Caki2 (cell line): Measurements from ENCODE around the gene CIAO2B. TPM values are rescaled to one million over a fixed set of nuclear protein-coding genes. Genes with fewer than 3 reads are reported as not detected.
A peak's percentile ranks its signal among the peaks of the same experiment; 100 is the strongest.
"Not testable (repeated sequence)": the region's sequence is repeated elsewhere in the genome, so short reads cannot be mapped to it uniquely, and the experiment has no call there.

ENCODE experiments used
- DNase-seq: peaks from one replicate; pipeline ENCODE4 v3.0.0-alpha.2; 2015; ENCODE audit warnings: low read depth
- in situ Hi-C: cut with HindIII; loops from 2 replicates; pipeline ENCODE4 v1.10.0; 2016; ENCODE audit warnings: low sequenced_read_pairs, low pct_unique_long_range_greater_than_20kb, mixed read lengths
- total RNA-seq: library from RNA; depleted of rRNA; stranded (reverse); fragments of >200 nt; shearing (Covaris generic); gene quantifications from 2 replicates; pipeline ENCODE4 v1.2.3, GENCODE V29; 2014; ENCODE audit warnings: low replicate concordance

The CIAO2B gene
- total RNA-seq, 1 experiment from 2014 or later, result 225 TPM

DNA sequence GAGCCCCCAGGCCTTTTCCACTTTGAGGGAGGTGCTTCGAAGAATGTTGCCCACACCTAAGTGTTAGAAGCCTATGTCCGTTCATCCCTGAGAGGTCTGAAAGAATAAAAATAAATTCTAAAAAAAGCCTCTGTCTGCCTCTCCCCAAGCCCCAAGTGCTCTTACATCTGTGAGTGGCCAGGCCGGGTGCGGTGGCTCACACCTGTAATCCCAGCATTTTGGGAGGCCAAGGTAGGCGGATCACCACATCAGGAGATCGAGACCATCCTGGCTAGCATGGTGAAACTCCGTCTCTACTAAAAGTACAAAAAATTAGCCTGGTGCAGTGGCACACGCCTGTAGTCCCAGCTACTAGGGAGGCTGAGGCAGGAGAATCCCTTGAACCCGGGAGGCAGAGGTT is 10.8 kb upstream of the CIAO2B start:
- in situ Hi-C loops, DNase-seq: not testable (repeated sequence)

DNA sequence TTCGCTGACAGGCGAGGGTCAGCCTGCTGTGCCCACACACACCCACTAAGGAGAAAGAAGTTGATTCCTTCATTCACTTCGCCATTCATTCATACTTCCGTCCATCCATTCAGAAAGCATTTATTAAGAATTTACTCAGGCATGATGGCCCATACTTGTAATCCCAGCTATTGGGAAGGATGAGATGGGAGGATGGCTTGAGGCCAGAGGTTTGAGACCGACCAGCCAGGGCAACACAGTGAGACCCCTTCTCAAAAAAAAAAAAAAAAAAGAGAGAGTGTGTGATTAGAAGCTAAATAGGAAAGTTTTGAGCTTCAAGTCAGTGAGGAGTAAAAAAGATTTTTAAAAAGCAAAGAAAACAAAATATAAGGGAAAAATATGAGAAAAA is 9.8 kb upstream of the CIAO2B start:
- in situ Hi-C loops, result no loop called here
- no peak for DNase-seq

DNA sequence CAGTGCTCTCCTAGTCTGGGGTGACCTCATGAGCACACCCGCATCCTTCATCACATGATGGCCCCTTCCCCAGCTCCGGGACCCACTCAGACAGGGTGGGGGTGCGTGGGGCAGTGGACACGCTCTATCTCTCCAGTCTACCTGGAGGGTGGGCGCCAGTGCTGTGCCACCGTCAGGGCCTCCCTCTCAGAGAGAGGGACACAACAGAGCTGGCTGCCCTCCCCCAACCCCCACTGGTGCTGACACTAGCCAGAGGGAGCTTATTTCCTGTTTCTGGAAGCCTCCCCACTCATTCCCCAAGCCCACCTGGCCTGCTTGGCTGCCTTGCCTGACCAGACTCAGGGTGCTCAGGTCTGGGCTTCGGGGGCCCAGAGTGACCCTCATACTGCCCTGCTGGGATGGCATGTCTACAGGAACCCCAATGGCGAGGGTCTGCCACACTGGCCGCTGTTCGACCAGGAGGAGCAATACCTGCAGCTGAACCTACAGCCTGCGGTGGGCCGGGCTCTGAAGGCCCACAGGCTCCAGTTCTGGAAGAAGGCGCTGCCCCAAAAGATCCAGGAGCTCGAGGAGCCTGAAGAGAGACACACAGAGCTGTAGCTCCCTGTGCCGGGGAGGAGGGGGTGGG is 9.3 kb upstream of the CIAO2B start:
- DNase-seq, result no peak
- in situ Hi-C loops, result no loop called here

DNA sequence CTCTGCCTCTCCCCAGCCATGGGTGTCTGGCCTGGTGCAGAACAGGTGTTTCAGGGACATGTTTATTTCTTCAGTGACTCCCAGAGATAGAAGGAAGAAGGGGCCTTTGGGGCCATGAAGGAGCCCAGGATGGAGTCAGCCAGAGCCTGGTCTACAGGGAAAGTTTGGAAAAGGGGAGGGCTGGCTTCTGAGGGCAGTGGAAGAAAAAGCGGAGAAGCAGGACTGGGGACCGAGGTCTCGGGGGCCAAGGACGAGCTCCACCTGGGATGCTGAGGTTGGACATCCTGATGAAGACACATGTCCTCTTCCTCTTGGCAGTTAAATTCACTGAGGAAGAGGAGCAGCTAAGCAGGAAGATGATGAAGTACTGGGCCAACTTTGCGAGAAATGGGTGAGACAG is 8.8 kb upstream of the CIAO2B start:
- in situ Hi-C loops, result no loop called here
- DNase-seq, result no peak

DNA sequence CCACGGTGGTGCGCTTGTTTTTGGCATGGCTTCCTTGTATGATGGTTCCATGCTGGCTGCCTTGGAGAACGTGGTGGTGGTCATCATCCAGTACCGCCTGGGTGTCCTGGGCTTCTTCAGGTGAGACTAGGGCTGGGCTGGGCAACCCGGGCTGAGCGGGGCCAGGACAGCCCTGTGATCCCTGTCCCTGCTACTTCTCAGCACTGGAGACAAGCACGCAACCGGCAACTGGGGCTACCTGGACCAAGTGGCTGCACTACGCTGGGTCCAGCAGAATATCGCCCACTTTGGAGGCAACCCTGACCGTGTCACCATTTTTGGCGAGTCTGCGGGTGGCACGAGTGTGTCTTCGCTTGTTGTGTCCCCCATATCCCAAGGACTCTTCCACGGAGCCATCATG is 6.0 kb upstream of the CIAO2B start:
- DNase-seq, result no peak
- in situ Hi-C loops, result no loop called here

DNA sequence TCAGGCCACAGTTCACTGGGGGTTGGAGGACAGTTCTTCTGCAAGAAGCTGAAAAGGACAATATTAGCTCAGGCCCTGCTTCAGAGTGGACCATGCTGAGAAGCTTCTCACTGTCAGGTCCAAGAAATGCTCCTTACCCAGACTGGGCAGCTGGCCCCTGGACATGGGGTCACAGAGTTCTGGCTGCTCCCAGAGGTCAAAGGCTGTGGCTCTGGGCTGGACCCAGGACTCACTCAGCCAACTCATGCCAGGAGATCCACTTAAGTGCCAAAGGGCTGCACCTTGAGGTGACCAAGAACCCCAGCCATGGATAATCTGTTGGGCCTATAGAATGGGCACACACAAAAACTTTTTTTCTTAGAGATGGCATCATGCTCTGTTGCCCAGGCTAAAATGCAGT is 5.2 kb upstream of the CIAO2B start:
- in situ Hi-C loops, result no loop called here
- no peak for DNase-seq

DNA sequence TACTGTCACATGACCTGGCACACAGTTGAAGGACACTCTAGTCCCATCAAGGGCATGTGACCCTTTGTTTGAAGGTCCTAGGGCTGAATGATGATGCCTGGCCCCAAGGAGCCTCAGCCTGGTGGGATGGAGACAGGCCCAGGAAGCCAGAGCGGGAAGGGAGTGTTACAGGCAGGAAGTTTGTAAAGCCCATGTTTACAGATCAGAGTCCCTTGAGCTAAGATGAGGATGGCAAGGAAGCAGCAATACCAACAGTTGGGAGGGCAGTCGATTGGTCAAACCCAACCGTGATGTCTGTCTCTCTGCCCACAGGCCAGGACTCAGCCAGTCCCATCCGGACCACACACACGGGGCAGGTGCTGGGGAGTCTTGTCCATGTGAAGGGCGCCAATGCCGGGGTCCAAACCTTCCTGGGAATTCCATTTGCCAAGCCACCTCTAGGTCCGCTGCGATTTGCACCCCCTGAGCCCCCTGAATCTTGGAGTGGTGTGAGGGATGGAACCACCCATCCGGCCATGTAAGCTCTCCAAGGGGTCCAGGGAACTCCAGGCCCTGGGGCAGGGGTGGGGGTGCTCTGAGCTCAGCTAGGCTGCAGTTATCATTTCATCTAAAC is 3.6 kb upstream of the CIAO2B start:
- DNase-seq, result no peak
- in situ Hi-C loops, result no loop called here

DNA sequence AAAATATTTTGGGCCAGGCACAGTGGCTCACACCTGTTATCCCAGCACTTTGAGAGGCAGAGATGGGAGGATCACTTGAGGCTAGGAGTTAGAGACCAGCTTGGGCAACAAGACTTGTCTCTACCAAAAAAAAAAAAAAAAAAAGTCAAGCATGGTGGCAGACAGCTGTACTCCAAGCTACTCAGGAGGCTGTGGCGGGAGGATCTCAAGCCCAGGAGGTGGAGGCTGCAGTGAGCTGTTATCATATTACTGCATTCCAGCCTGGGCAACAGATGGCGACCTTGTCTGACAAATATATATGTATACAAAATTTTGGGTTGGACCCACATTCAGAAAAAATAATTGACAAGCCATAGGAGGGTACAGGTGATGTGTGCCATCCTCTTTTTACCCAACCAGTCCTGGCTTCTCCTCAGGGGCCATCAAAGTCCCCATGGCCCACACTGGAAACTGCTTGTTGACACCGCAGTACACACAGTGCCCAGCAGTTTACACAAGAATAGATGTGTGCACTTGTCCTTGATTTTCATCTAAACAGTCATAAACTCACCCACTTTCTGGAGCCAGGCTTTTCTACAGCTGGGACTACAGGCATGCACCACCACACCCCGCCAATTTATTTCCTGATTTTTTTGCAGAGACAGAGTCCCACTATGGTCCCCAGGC is 2.8 kb upstream of the CIAO2B start:
- in situ Hi-C loops, result no loop called here
- no peak for DNase-seq

DNA sequence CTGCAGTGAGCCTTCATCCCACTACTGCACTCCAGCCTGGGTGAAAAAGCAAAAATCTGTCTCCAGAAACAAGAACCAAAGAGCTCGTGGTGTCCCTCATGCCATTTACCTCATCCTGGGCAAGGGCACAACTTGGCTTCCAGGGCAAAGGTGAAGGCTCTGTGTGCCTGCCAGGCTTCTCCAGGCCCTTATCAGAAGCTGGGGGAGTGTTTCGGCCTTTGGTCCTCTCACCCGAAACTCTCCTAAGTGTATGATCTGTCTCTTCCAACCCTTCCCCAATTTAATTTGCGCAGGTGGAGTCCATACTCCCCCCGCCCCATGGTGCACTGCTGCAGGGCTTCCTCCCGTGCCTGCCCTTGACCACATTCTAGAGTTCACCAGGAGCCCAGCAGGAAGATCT is 2.3 kb upstream of the CIAO2B start:
- no peak for DNase-seq
- in situ Hi-C loops, result no loop called here

DNA sequence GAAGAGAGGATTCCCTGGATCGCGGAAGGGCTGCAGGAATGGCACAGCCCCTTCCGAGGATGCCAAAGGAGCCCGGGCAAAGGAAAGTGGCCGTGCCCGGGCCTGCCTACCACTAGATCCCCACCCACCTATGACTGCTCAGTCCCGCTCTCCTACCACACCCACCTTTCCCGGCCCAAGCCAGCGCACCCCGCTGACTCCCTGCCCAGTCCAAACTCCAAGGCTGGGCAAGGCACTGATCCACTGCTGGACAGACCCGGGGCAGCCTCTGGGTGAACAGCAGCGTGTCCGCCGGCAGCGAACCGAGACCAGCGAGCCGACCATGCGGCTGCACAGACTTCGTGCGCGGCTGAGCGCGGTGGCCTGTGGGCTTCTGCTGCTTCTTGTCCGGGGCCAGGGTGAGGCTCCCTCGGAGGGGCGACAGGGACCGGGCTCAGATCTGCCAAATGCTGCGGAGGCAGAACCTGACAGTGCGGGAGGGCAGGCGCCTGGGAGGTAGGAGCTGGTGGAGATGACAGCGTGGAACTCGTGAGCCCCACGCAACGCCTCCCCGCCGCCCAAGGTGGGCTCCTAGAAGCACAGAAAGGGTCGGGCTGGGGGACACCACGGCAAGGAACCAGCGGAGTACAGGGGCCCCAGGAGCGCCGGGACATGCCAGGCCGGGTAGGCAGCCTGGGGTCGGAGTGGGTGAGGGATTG is 1.3 kb upstream of the CIAO2B start, which contains the start of gene CES2:
Gene CES2 (plus strand): TSS at position 203 of the 698 bp plus-strand sequence. CDS start 120 bp downstream, at position 323.
- DNase-seq, result peak; percentile 68
- in situ Hi-C loops, result no loop called here

DNA sequence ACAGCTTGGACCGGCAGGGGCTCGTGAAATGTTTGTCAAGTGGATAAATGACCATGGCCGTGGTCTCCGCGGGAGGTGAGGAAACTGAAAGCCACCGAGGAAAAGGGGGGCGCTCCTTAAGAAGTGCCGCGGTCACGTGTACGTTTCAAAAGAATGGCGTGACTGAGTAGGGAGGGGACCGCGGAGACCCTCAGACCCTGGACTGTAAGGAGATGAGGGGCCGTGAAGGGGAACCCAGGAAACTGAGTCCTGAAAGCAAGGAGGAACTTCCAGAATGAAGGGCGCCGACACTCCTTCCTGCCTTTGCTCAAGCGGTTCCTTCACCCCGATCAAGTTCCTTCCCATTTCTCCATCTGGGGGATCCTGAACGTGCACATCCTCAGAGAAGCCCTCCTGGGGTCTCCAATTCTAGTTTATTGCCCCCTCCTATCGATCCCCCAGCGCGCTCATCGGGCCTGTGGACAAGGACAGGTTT is 674 bp upstream of the CIAO2B start:
- in situ Hi-C loops, DNase-seq: not testable (repeated sequence)

DNA sequence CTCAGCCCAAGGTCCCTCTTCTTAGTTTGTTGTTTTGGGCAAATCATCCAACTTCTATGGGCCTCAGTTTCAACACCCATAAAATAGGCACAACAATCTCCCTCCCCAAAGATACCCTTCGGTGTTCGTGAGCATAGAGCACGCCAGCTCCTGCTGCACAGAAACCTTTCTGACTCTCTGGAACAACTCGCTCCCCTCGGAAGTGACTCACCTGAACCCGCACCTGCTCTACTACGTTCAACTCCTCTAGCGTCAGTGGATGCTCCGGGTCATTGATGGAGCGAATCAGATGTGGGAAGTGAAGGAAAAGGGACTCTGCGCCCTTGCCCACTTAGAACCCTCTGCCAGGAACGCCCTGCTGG is 445 bp downstream of the CIAO2B start:
- in situ Hi-C loops, result no loop called here
- DNase-seq, result peak; percentile 42

DNA sequence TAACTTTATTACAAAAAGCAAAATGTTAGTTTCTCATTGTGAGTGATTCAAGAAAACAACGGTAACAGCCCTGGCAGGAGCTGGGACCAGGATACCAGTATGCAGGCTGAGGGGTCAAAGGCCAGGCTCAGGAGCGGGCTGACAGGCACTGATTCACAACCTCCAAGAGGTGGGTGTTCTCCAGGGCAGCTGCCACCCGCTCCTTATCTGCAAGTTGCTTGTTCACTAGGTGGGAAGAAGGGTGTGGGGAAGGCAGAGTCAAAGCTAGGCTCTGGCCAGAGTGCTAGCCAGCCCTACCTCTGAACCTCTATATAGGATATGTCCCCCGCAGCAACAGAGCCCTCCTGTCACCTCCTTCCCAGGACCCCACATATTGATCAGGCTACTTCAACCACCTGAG is 2.1 kb downstream of the CIAO2B start:
- no peak for DNase-seq
- in situ Hi-C loops, result no loop called here

DNA sequence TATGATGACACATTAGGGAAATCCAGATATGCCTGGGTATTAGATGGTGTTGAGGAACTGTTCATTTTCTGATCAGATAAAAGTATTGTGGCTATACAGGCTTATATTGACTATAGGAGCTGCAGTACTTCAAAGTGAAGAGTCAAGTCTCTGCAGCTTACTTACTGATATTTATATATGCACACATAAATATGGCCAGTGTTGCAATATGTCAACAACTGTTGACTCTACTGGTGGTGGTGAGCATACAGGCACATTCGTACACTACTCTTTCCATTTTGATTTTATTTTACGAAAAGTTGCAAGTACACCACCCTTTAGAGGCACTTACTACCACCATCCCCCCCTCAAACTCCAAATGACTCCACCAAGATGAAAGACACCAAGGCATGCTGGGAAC is 2.5 kb downstream of the CIAO2B start:
- no peak for DNase-seq
- in situ Hi-C loops, result no loop called here

DNA sequence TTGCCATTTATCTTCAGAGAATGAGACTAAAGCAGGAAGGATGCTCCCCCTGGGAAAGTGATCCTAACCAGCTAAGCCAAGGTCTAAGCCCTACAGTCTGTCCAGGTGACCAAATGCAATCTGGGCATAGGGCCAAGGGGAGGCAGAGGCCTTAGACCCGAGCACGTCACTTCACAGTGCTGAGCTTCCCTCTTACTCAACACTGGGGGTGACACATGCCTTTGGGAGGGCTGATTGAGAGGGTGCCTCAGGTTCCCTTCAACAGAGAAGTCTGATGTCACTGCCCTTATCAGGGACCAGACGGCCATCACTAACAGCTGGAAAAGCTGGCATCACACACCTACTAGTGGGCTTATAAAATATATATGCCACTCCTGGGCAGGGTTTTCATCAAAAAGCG is 4.0 kb downstream of the CIAO2B start:
- in situ Hi-C loops, result no loop called here
- peak; percentile 77 for DNase-seq

DNA sequence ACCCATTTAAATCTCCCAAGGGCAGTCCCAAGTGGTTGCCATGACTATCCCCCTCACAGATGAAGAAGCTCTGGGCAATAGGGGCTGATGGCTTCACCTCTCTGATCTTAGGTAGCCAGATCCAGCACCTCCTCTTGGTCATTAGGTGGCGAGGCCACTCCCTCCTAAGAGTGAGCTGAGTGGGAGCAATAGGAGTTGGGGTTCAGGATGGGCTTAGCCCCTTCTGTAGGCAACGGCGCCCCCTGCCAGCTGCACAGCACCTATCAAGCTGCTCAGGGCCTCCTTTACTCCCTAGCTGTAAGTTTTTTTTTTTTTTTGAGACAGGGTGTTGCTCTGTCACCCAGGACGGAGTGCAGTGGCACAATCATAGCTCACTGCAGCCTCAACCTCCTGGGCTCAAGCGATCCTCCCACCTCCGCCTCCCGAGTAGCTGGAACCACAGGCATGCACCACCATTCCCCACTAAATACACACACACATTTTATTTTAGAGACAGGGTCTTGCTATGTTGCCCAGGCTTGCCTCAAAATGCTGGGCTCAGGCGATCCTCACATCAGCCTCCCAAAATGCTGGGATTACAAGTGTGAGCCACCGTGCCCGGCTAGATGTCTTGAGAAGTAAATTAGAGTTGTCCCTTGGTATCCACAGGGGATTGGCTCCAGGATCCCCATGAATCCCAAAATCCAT is 5.4 kb downstream of the CIAO2B start:
- DNase-seq, result peak; percentile 58
- in situ Hi-C loops, result no loop called here

DNA sequence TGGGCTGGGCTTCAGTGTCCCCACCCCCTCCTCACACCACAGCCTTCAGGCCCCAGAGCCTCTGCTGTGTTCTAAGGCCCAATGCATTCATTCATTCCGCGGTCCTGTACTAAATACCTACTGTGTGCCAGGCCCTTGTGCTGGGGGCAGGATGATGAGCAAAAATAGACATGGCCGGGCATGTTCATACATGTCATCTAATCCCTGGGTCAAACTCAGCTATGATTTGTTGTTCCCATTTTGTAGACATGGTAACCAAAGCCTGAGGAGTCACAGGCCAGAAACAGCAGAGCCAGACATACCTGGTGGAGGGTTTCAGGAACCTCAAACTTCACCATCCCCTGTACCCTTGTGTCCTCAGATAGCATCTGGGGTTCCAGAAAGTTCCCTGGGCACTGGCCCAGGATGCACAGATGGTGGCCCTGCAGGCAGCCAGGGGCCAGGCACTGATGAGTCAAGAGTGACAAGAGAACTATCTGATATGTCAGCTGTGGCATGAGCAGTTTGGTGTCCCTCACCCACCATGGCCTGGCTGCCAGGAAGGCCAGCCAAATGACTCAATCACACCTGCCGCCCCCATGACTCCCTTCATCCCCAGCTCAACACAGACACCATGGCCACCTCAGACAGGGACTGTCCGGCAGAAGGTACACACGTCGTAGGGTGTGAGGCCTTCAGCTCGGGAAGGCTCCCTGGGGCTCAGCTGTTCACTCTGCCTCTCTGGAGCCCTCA is 6.1 kb downstream of the CIAO2B start:
- peak; percentile 68 for DNase-seq
- in situ Hi-C loops, result no loop called here

DNA sequence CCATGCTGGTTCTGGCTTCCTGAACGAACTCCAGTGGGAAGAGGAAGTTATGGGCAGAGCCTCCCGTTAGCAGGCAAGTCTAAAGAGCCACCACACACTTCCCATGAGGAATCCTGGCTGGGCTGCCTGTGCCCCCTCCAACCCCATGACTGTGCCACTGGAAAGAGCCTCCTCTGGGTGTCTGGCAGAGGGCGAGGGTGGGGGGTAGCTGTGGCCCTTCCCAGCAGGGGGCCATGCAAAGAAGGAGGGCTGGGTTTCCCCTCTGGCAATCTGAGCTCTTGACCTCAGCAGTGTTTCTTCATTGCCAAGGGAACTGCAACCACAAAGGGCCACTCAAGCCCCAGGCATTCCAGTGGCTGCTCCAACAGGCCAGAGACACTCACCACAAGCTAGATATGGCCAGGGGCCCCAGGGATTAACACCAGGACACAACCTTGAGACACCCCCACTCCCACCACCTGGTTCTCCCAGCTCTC is 7.2 kb downstream of the CIAO2B start:
- in situ Hi-C loops, result no loop called here
- DNase-seq, result peak; percentile 96
